HEK293 (cell line): Measurements from ENCODE around the gene IGF2R.

Experiments
- CTCF ChIA-PET: fragments of 350-600 bp; formaldehyde crosslinking; extraction: SDS; loops from one replicate; lab custom pipeline; 2021; ENCODE audit warnings: antibody characterized with exemption; lab: Yijun Ruan, JAX
- POLR2A ChIA-PET: fragments of 300-600 bp; formaldehyde crosslinking; extraction: SDS; loops from one replicate; lab custom pipeline; 2020; ENCODE audit warnings: antibody characterized with exemption, inconsistent platforms; lab: Yijun Ruan, JAX
- H3K27ac ChIP-seq: fragments of 200-500 bp; sonication (Bioruptor generic); 2 replicates; pipeline ENCODE4 v1.5.1; 2014; ENCODE audit warnings: low read depth, low read length, control low read depth, inconsistent platforms; ENCODE audit errors: extremely low read depth
- H3K36me3 ChIP-seq, 2 experiments: fragments of 200-500 bp in 1 of 2; sonication (Bioruptor generic) in 1 of 2; 1 replicate in 1 of 2; 2 replicates in 1 of 2; pipeline ENCODE4 v1.5.1; 2014 to 2017; ENCODE audit warnings: inconsistent platforms in 2 of 2, low read length in 2 of 2; ENCODE audit not compliant: control insufficient read depth in 2 of 2, insufficient read depth in 1 of 2
- H3K4me1 ChIP-seq: fragments of 200-500 bp; sonication (Bioruptor generic); 2 replicates; pipeline ENCODE4 v1.5.1; 2014; ENCODE audit warnings: mild to moderate bottlenecking, low read length, inconsistent platforms; ENCODE audit not compliant: control insufficient read depth, insufficient read depth
- H3K4me3 ChIP-seq: 2 replicates; pipeline ENCODE4 v1.5.1; 2011; ENCODE audit warnings: low read depth, mild to moderate bottlenecking, control low read depth, low read length, moderate library complexity
- H3K9me3 ChIP-seq: fragments of 200-500 bp; sonication (Bioruptor generic); 2 replicates; pipeline ENCODE4 v1.5.1; 2014; ENCODE audit warnings: low read depth, low read length, inconsistent platforms; ENCODE audit not compliant: control insufficient read depth, insufficient read depth
- GLI4 ChIP-seq: fragments of 450-650 bp; formaldehyde crosslinking; IDR thresholded peaks from 2 replicates; pipeline ENCODE4 v1.5.1; 2016; ENCODE audit warnings: missing biosample characterization, missing genetic modification characterization
- KLF9 ChIP-seq: fragments of 450-650 bp; formaldehyde crosslinking; IDR thresholded peaks from 2 replicates; pipeline ENCODE4 v1.5.1; 2016; ENCODE audit warnings: missing biosample characterization, missing genetic modification characterization, low read depth
- REPIN1 ChIP-seq: fragments of 450-650 bp; formaldehyde crosslinking; IDR thresholded peaks from 2 replicates; pipeline ENCODE4 v1.5.1; 2017; ENCODE audit warnings: missing biosample characterization, missing genetic modification characterization, low read depth
- SCRT1 ChIP-seq: fragments of 450-650 bp; formaldehyde crosslinking; IDR thresholded peaks from 2 replicates; pipeline ENCODE4 v1.5.1; 2016; ENCODE audit warnings: missing biosample characterization, missing genetic modification characterization, borderline replicate concordance
- WT1 ChIP-seq: fragments of 450-650 bp; formaldehyde crosslinking; IDR thresholded peaks from 2 replicates; pipeline ENCODE4 v1.5.1; 2016; ENCODE audit warnings: missing biosample characterization, missing genetic modification characterization
- ZBTB20 ChIP-seq: fragments of 450-650 bp; formaldehyde crosslinking; IDR thresholded peaks from 2 replicates; pipeline ENCODE4 v1.5.1; 2016; ENCODE audit warnings: missing biosample characterization, missing genetic modification characterization
- ZNF140 ChIP-seq: fragments of 450-650 bp; formaldehyde crosslinking; IDR thresholded peaks from 2 replicates; pipeline ENCODE4 v1.5.1; 2016; ENCODE audit warnings: missing biosample characterization, missing genetic modification characterization
- ZNF157 ChIP-seq: fragments of 450-650 bp; formaldehyde crosslinking; IDR thresholded peaks from 2 replicates; pipeline ENCODE4 v1.5.1; 2016; ENCODE audit warnings: missing biosample characterization, missing genetic modification characterization
- ZNF169 ChIP-seq: fragments of 450-650 bp; formaldehyde crosslinking; IDR thresholded peaks from 2 replicates; pipeline ENCODE4 v1.5.1; 2016; ENCODE audit warnings: missing biosample characterization, missing genetic modification characterization
- ZNF175 ChIP-seq: fragments of 450-650 bp; formaldehyde crosslinking; IDR thresholded peaks from 2 replicates; pipeline ENCODE4 v1.5.1; 2016; ENCODE audit warnings: missing biosample characterization, missing genetic modification characterization
- ZNF211 ChIP-seq: fragments of 450-650 bp; formaldehyde crosslinking; IDR thresholded peaks from 2 replicates; pipeline ENCODE4 v1.5.1; 2016; ENCODE audit warnings: low read depth, missing biosample characterization, missing genetic modification characterization
- ZNF530 ChIP-seq: fragments of 450-650 bp; formaldehyde crosslinking; IDR thresholded peaks from 2 replicates; pipeline ENCODE4 v1.5.1; 2016; ENCODE audit warnings: low read depth, missing biosample characterization, missing genetic modification characterization
- ZNF639 ChIP-seq: fragments of 450-650 bp; formaldehyde crosslinking; IDR thresholded peaks from 2 replicates; pipeline ENCODE4 v1.5.1; 2016; ENCODE audit warnings: missing biosample characterization, missing genetic modification characterization
- ZNF654 ChIP-seq: fragments of 450-650 bp; formaldehyde crosslinking; IDR thresholded peaks from 2 replicates; pipeline ENCODE4 v1.5.1; 2016; ENCODE audit warnings: low read depth, missing biosample characterization, missing genetic modification characterization
- ZNF677 ChIP-seq: fragments of 450-650 bp; IDR thresholded peaks from 2 replicates; pipeline ENCODE4 v1.5.0; 2018; ENCODE audit warnings: missing biosample characterization, mild to moderate bottlenecking, missing genetic modification characterization, moderate library complexity
- ZNF701 ChIP-seq: fragments of 450-650 bp; formaldehyde crosslinking; IDR thresholded peaks from 2 replicates; pipeline ENCODE4 v1.5.1; 2016; ENCODE audit warnings: missing biosample characterization, missing genetic modification characterization
- ZNF704 ChIP-seq: fragments of 450-650 bp; formaldehyde crosslinking; IDR thresholded peaks from 2 replicates; pipeline ENCODE4 v1.5.1; 2016; ENCODE audit warnings: missing biosample characterization, missing genetic modification characterization
- ZNF747 ChIP-seq: fragments of 450-650 bp; formaldehyde crosslinking; IDR thresholded peaks from 2 replicates; pipeline ENCODE4 v1.5.1; 2016; ENCODE audit warnings: missing biosample characterization, missing genetic modification characterization
- ZNF777 ChIP-seq: fragments of 450-650 bp; formaldehyde crosslinking; IDR thresholded peaks from 2 replicates; pipeline ENCODE4 v1.5.1; 2017; ENCODE audit warnings: missing biosample characterization, missing genetic modification characterization, borderline replicate concordance
- ZNF830 ChIP-seq: fragments of 450-650 bp; IDR thresholded peaks from 2 replicates; pipeline ENCODE4 v1.5.0; 2018; ENCODE audit warnings: missing biosample characterization, missing genetic modification characterization, low read depth, mild to moderate bottlenecking, moderate library complexity
- ZNF837 ChIP-seq: fragments of 450-650 bp; formaldehyde crosslinking; IDR thresholded peaks from 2 replicates; pipeline ENCODE4 v1.5.1; 2016; ENCODE audit warnings: missing biosample characterization, missing genetic modification characterization
- ZSCAN5A ChIP-seq: fragments of 450-650 bp; formaldehyde crosslinking; IDR thresholded peaks from 2 replicates; pipeline ENCODE4 v1.5.1; 2016; ENCODE audit warnings: missing biosample characterization, missing genetic modification characterization
- ZXDB ChIP-seq: fragments of 450-650 bp; formaldehyde crosslinking; IDR thresholded peaks from 2 replicates; pipeline ENCODE4 v1.5.1; 2016; ENCODE audit warnings: missing biosample characterization, missing genetic modification characterization
- TF ChIP-seq, protein P1 (sequence below): fragments of 450-650 bp; formaldehyde crosslinking; IDR thresholded peaks from 2 replicates; pipeline ENCODE4 v1.5.1; 2016; ENCODE audit warnings: missing biosample characterization, missing genetic modification characterization
- TF ChIP-seq, protein P2 (sequence below): fragments of 450-650 bp; formaldehyde crosslinking; IDR thresholded peaks from 2 replicates; pipeline ENCODE4 v1.5.1; 2016; ENCODE audit warnings: missing biosample characterization, missing genetic modification characterization, low read depth
- TF ChIP-seq, protein P3 (sequence below): fragments of 450-650 bp; formaldehyde crosslinking; IDR thresholded peaks from 2 replicates; pipeline ENCODE4 v1.5.1; 2016; ENCODE audit warnings: missing biosample characterization, missing genetic modification characterization, low read depth
- TF ChIP-seq, protein P4 (sequence below): fragments of 450-650 bp; formaldehyde crosslinking; optimal IDR thresholded peaks from 2 replicates; pipeline ENCODE3; 2016; ENCODE audit warnings: missing biosample characterization, mild to moderate bottlenecking, missing genetic modification characterization

The IGF2R gene

GRCh38 chr6:160007145-160007544 lies 38.3 kb downstream of the IGF2R start:
- CTCF ChIA-PET: interaction anchor here (0.6 kb wide), 1 partner anchor 16 kb away, joined by 3 read pairs; no protein-coding TSS in a partner anchor
- H3K36me3 ChIP-seq: peaks cover 0 to 51% of the 10 kb centered on the region in 2 experiments; a peak in 1 of 3 replicates
- POLR2A ChIA-PET: no interaction called here

GRCh38 chr6:160007611-160008010 lies 38.7 kb downstream of the IGF2R start:
- Histone ChIP-seq H3K36me3 (peaks cover 0 to 55% of the 10 kb centered on the region in 2 experiments; a peak in 2 of 3 replicates), H3K9me3 (no peaks in the 10 kb centered on the region), H3K4me3 (no peak overlapping the region), H3K4me1 (no peaks in the 10 kb centered on the region), H3K27ac (no peak overlapping the region)
- CTCF ChIA-PET: no interaction called here
- POLR2A ChIA-PET: no interaction called here
- TF ChIP-seq ZNF704 (no peak), ZNF140 (tag by site-specific recombination) (no peak), ZSCAN5A (no peak), ZXDB (tag by site-specific recombination) (no peak), ZNF175 (tag by site-specific recombination) (no peak), GLI4 (tag by site-specific recombination) (no peak), WT1 (tag by site-specific recombination) (no peak), ZNF654 (tag by site-specific recombination) (no peak), REPIN1 (tag by site-specific recombination) (no peak), ZBTB20 (tag by site-specific recombination) (no peak), ZNF830 (tag by site-specific recombination) (no peak), ZNF701 (no peak), ZNF747 (tag by site-specific recombination) (no peak)
- TF ChIP-seq, protein P1, sequence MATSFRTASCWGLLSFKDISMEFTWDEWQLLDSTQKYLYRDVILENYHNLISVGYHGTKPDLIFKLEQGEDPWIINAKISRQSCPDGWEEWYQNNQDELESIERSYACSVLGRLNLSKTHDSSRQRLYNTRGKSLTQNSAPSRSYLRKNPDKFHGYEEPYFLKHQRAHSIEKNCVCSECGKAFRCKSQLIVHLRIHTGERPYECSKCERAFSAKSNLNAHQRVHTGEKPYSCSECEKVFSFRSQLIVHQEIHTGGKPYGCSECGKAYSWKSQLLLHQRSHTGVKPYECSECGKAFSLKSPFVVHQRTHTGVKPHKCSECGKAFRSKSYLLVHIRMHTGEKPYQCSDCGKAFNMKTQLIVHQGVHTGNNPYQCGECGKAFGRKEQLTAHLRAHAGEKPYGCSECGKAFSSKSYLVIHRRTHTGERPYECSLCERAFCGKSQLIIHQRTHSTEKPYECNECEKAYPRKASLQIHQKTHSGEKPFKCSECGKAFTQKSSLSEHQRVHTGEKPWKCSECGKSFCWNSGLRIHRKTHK (tag by site-specific recombination): no peak
- TF ChIP-seq, protein P2, sequence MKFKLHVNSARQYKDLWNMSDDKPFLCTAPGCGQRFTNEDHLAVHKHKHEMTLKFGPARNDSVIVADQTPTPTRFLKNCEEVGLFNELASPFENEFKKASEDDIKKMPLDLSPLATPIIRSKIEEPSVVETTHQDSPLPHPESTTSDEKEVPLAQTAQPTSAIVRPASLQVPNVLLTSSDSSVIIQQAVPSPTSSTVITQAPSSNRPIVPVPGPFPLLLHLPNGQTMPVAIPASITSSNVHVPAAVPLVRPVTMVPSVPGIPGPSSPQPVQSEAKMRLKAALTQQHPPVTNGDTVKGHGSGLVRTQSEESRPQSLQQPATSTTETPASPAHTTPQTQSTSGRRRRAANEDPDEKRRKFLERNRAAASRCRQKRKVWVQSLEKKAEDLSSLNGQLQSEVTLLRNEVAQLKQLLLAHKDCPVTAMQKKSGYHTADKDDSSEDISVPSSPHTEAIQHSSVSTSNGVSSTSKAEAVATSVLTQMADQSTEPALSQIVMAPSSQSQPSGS (tag by site-specific recombination): no peak

More at GRCh38 chr6:160007145-160007544, 38.3 kb downstream of the IGF2R start:
- Histone ChIP-seq H3K9me3 (no peaks in the 10 kb centered on the region), H3K27ac (no peak overlapping the region), H3K4me1 (no peaks in the 10 kb centered on the region), H3K4me3 (no peak overlapping the region)
- TF ChIP-seq, protein P3, sequence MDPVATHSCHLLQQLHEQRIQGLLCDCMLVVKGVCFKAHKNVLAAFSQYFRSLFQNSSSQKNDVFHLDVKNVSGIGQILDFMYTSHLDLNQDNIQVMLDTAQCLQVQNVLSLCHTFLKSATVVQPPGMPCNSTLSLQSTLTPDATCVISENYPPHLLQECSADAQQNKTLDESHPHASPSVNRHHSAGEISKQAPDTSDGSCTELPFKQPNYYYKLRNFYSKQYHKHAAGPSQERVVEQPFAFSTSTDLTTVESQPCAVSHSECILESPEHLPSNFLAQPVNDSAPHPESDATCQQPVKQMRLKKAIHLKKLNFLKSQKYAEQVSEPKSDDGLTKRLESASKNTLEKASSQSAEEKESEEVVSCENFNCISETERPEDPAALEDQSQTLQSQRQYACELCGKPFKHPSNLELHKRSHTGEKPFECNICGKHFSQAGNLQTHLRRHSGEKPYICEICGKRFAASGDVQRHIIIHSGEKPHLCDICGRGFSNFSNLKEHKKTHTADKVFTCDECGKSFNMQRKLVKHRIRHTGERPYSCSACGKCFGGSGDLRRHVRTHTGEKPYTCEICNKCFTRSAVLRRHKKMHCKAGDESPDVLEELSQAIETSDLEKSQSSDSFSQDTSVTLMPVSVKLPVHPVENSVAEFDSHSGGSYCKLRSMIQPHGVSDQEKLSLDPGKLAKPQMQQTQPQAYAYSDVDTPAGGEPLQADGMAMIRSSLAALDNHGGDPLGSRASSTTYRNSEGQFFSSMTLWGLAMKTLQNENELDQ (tag by site-specific recombination): no peak
- TF ChIP-seq ZNF157 (tag by site-specific recombination) (no peak), ZNF211 (no peak), ZNF530 (no peak), WT1 (tag by site-specific recombination) (no peak), SCRT1 (tag by site-specific recombination) (no peak), ZNF777 (no peak), ZNF837 (tag by site-specific recombination) (no peak), ZNF677 (tag by site-specific recombination) (no peak), KLF9 (tag by site-specific recombination) (no peak), ZNF169 (tag by site-specific recombination) (no peak), ZNF639 (tag by site-specific recombination) (no peak)
- TF ChIP-seq, protein P4, sequence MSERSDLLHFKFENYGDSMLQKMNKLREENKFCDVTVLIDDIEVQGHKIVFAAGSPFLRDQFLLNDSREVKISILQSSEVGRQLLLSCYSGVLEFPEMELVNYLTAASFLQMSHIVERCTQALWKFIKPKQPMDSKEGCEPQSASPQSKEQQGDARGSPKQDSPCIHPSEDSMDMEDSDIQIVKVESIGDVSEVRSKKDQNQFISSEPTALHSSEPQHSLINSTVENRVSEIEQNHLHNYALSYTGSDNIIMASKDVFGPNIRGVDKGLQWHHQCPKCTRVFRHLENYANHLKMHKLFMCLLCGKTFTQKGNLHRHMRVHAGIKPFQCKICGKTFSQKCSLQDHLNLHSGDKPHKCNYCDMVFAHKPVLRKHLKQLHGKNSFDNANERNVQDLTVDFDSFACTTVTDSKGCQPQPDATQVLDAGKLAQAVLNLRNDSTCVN (tag by site-specific recombination): no peak
